LoVo (cell line): ENCODE measurements around the gene CHRDL2.
A peak's percentile ranks its signal among the peaks of the same experiment; 100 is the strongest.
"Not testable (repeated sequence)": the region's sequence is repeated elsewhere in the genome, so short reads cannot be mapped to it uniquely, and the experiment has no call there.

Experiments
- DNase-seq: peaks from one replicate; pipeline ENCODE4 v3.0.0-alpha.2; 2016; ENCODE audit warnings: low spot score

The CHRDL2 gene

GRCh38 chr11:74731301-74732094 lies at the start of gene CHRDL2:
TSS of gene CHRDL2 (minus strand) at chr11:74731426. CDS start at chr11:74730888, 538 bp downstream.
- DNase-seq: no peak

- DNase-seq: no peak
Observed at GRCh38 chr11:74780248-74781005, 49.2 kb upstream of the CHRDL2 start.

GRCh38 chr11:74778581-74778980 lies 47.4 kb upstream of the CHRDL2 start:
- DNase-seq: no peak

- no peak for DNase-seq
Observed at GRCh38 chr11:74777877-74778276, 46.7 kb upstream of the CHRDL2 start.

GRCh38 chr11:74777038-74777437 lies 45.8 kb upstream of the CHRDL2 start:
- no peak for DNase-seq

GRCh38 chr11:74776546-74776945 lies 45.3 kb upstream of the CHRDL2 start:
- no peak for DNase-seq

- DNase-seq: no peak
Observed at GRCh38 chr11:74775762-74776161, 44.5 kb upstream of the CHRDL2 start.

- no peak for DNase-seq
Observed at GRCh38 chr11:74773476-74773875, 42.2 kb upstream of the CHRDL2 start.

- DNase-seq: no peak
Observed at GRCh38 chr11:74771139-74771538, 39.9 kb upstream of the CHRDL2 start.

- DNase-seq: no peak
Observed at GRCh38 chr11:74770456-74770855, 39.2 kb upstream of the CHRDL2 start.

GRCh38 chr11:74769055-74769707 lies 38.0 kb upstream of the CHRDL2 start:
- DNase-seq: no peak

- not testable (repeated sequence) for DNase-seq
Observed at GRCh38 chr11:74768172-74768651, 37.0 kb upstream of the CHRDL2 start.

- DNase-seq: no peak
Observed at GRCh38 chr11:74766905-74767304, 35.7 kb upstream of the CHRDL2 start.

GRCh38 chr11:74756571-74756970 lies 25.3 kb upstream of the CHRDL2 start:
- no peak for DNase-seq

GRCh38 chr11:74755395-74755995 lies 24.3 kb upstream of the CHRDL2 start:
- no peak for DNase-seq

- DNase-seq: no peak
Observed at GRCh38 chr11:74754507-74755252, 23.5 kb upstream of the CHRDL2 start.

GRCh38 chr11:74751303-74751702 lies 20.1 kb upstream of the CHRDL2 start:
- DNase-seq: no peak

- not testable (repeated sequence) for DNase-seq
Observed at GRCh38 chr11:74750598-74750997, 19.4 kb upstream of the CHRDL2 start.

- DNase-seq: no peak
Observed at GRCh38 chr11:74749965-74750296, 18.7 kb upstream of the CHRDL2 start.

GRCh38 chr11:74749127-74749964 lies 18.1 kb upstream of the CHRDL2 start:
- peak; percentile 55 for DNase-seq
